SJCRH30 (cell line): ENCODE measurements around the gene PITPNC1. TPM values are rescaled to one million over a fixed set of nuclear protein-coding genes. Genes with fewer than 3 reads are reported as not detected.
"Not testable (repeated sequence)": the region's sequence is repeated elsewhere in the genome, so short reads cannot be mapped to it uniquely, and the experiment has no call there.

Source experiments
- DNase-seq, 2 experiments: peaks; one replicate each; pipeline ENCODE4 v3.0.0-alpha.2; 2015 to 2020
- H3K27ac ChIP-seq: fragments of 250-450 bp; sonication (Bioruptor Pico); 2 replicates; pipeline ENCODE4 v1.5.1; 2020; ENCODE audit warnings: mild to moderate bottlenecking, moderate library complexity
- H3K27me3 ChIP-seq: fragments of 250-450 bp; sonication (Bioruptor Pico); 2 replicates; pipeline ENCODE4 v1.5.1; 2020; ENCODE audit warnings: mild to moderate bottlenecking, moderate library complexity
- H3K36me3 ChIP-seq: fragments of 250-450 bp; sonication (Bioruptor Pico); 2 replicates; pipeline ENCODE4 v1.5.1; 2020; ENCODE audit warnings: mild to moderate bottlenecking, moderate library complexity
- H3K4me1 ChIP-seq: fragments of 250-450 bp; sonication (Bioruptor Pico); 2 replicates; pipeline ENCODE4 v1.5.1; 2020; ENCODE audit warnings: mild to moderate bottlenecking, moderate library complexity
- H3K4me3 ChIP-seq: fragments of 250-450 bp; sonication (Bioruptor Pico); 2 replicates; pipeline ENCODE4 v1.5.1; 2020; ENCODE audit warnings: mild to moderate bottlenecking, moderate library complexity
- H3K9me3 ChIP-seq: fragments of 250-450 bp; sonication (Bioruptor Pico); replicated peaks from 2 replicates; pipeline ENCODE4 v1.5.1; 2020; ENCODE audit warnings: mild to moderate bottlenecking, moderate library complexity
- total RNA-seq: library from RNA; depleted of rRNA; stranded (reverse); fragments of >200 nt; shearing (Covaris generic); gene quantifications from 2 replicates; pipeline ENCODE4 v1.2.3, GENCODE V29; 2014

Gene PITPNC1
- total RNA-seq, 1 experiment from 2014 or later: 3.5 TPM

GRCh38 chr17:67620088-67620487 is 243.0 kb downstream of the PITPNC1 start:
- Histone ChIP-seq H3K27ac (no peak overlapping the region), H3K9me3 (no peaks in the 10 kb centered on the region), H3K4me1 (peaks cover 2% of the 10 kb centered on the region; the same call in 1 of the 2 replicates), H3K4me3 (no peak overlapping the region), H3K27me3 (no peaks in the 10 kb centered on the region), H3K36me3 (0 out of 2 replicates have a peak, but pooled peaks cover 2% of the 10 kb centered on the region)
- DNase-seq: no peak

- H3K27me3 ChIP-seq: no peaks in the 10 kb centered on the region
- 0 out of 2 replicates have a peak, but pooled peaks cover 2% of the 10 kb centered on the region for H3K36me3 ChIP-seq
- peaks cover 7% of the 10 kb centered on the region for H3K4me1 ChIP-seq
- H3K27ac ChIP-seq: no peak overlapping the region
- H3K4me3 ChIP-seq: no peak overlapping the region
- peak; percentile 67 to 71 for DNase-seq
- H3K9me3 ChIP-seq: no peaks in the 10 kb centered on the region
These were observed 243.6 kb downstream of the PITPNC1 start for GRCh38 chr17:67620636-67621035.

GRCh38 chr17:67623767-67624166 is 246.7 kb downstream of the PITPNC1 start:
- H3K27me3 ChIP-seq: no peaks in the 10 kb centered on the region
- no peak overlapping the region for H3K27ac ChIP-seq
- H3K36me3 ChIP-seq: 0 out of 2 replicates have a peak, but pooled peaks cover 2% of the 10 kb centered on the region
- no peak for DNase-seq
- peaks cover 7% of the 10 kb centered on the region for H3K4me1 ChIP-seq
- H3K9me3 ChIP-seq: no peaks in the 10 kb centered on the region
- H3K4me3 ChIP-seq: no peak overlapping the region

GRCh38 chr17:67624886-67625656 is 248.0 kb downstream of the PITPNC1 start:
- no peak overlapping the region for H3K4me3 ChIP-seq
- H3K4me1 ChIP-seq: peaks cover 11% of the 10 kb centered on the region
- H3K27ac ChIP-seq: no peak overlapping the region
- peak; percentile 40 to 61 for DNase-seq
- H3K36me3 ChIP-seq: 0 out of 2 replicates have a peak, but pooled peaks cover 2% of the 10 kb centered on the region
- H3K9me3 ChIP-seq: no peaks in the 10 kb centered on the region
- H3K27me3 ChIP-seq: no peaks in the 10 kb centered on the region

GRCh38 chr17:67625971-67626370 is 248.9 kb downstream of the PITPNC1 start:
- Histone ChIP-seq H3K27ac (no peak overlapping the region), H3K4me3 (no peak overlapping the region), H3K36me3 (0 out of 2 replicates have a peak, but pooled peaks cover 2% of the 10 kb centered on the region), H3K4me1 (peaks cover 11% of the 10 kb centered on the region), H3K9me3 (no peaks in the 10 kb centered on the region), H3K27me3 (no peaks in the 10 kb centered on the region)
- DNase-seq: no peak

- DNase-seq: peak in 1 of 2 experiments; percentile 26
- no peaks in the 10 kb centered on the region for H3K9me3 ChIP-seq
- 0 out of 2 replicates have a peak, but pooled peaks cover 1% of the 10 kb centered on the region for H3K36me3 ChIP-seq
- H3K27me3 ChIP-seq: no peaks in the 10 kb centered on the region
- H3K27ac ChIP-seq: no peak overlapping the region
- H3K4me1 ChIP-seq: peaks cover 11% of the 10 kb centered on the region
- no peak overlapping the region for H3K4me3 ChIP-seq
These were observed 251.5 kb downstream of the PITPNC1 start for GRCh38 chr17:67628580-67629013.

GRCh38 chr17:67629971-67630320 is 252.9 kb downstream of the PITPNC1 start:
- no peaks in the 10 kb centered on the region for H3K27me3 ChIP-seq
- H3K4me1 ChIP-seq: peaks cover 10% of the 10 kb centered on the region
- no peaks in the 10 kb centered on the region for H3K9me3 ChIP-seq
- H3K27ac ChIP-seq: no peak overlapping the region
- H3K36me3 ChIP-seq: no peaks in the 10 kb centered on the region
- peak in 1 of 2 experiments; percentile 58 for DNase-seq
- H3K4me3 ChIP-seq: no peak overlapping the region

GRCh38 chr17:67630836-67631235 is 253.8 kb downstream of the PITPNC1 start:
- not testable (repeated sequence) for H3K4me1 ChIP-seq, DNase-seq

GRCh38 chr17:67632141-67632540 is 255.1 kb downstream of the PITPNC1 start:
- Histone ChIP-seq H3K9me3 (no peaks in the 10 kb centered on the region), H3K27me3 (no peaks in the 10 kb centered on the region), H3K4me3 (no peak overlapping the region), H3K4me1 (0 out of 2 replicates have a peak, but pooled peaks cover 4% of the 10 kb centered on the region), H3K36me3 (no peaks in the 10 kb centered on the region), H3K27ac (no peak overlapping the region)
- no peak for DNase-seq

More at GRCh38 chr17:67630836-67631235, 253.8 kb downstream of the PITPNC1 start:
- H3K36me3 ChIP-seq, H3K4me3 ChIP-seq, H3K9me3 ChIP-seq, H3K27ac ChIP-seq, H3K27me3 ChIP-seq: not testable (repeated sequence)

- no peaks in the 10 kb centered on the region for H3K36me3 ChIP-seq
- H3K9me3 ChIP-seq: no peaks in the 10 kb centered on the region
- no peak overlapping the region for H3K27ac ChIP-seq
- H3K27me3 ChIP-seq: no peaks in the 10 kb centered on the region
- H3K4me3 ChIP-seq: no peak overlapping the region
- 0 out of 2 replicates have a peak, but pooled peaks cover 4% of the 10 kb centered on the region for H3K4me1 ChIP-seq
- DNase-seq: no peak
These were observed 256.7 kb downstream of the PITPNC1 start for GRCh38 chr17:67633751-67634211.

GRCh38 chr17:67635681-67636080 is 258.6 kb downstream of the PITPNC1 start:
- no peak overlapping the region for H3K4me3 ChIP-seq
- no peaks in the 10 kb centered on the region for H3K27me3 ChIP-seq
- H3K9me3 ChIP-seq: no peaks in the 10 kb centered on the region
- H3K4me1 ChIP-seq: no peaks in the 10 kb centered on the region
- no peaks in the 10 kb centered on the region for H3K36me3 ChIP-seq
- no peak for DNase-seq
- no peak overlapping the region for H3K27ac ChIP-seq

GRCh38 chr17:67636312-67636711 is 259.2 kb downstream of the PITPNC1 start:
- Histone ChIP-seq H3K27me3 (no peaks in the 10 kb centered on the region), H3K4me1 (no peaks in the 10 kb centered on the region), H3K4me3 (no peak overlapping the region), H3K9me3 (no peaks in the 10 kb centered on the region), H3K27ac (no peak overlapping the region), H3K36me3 (no peaks in the 10 kb centered on the region)
- no peak for DNase-seq

- Histone ChIP-seq H3K27me3 (no peaks in the 10 kb centered on the region), H3K9me3 (no peaks in the 10 kb centered on the region), H3K27ac (no peak overlapping the region), H3K4me1 (no peaks in the 10 kb centered on the region), H3K4me3 (no peak overlapping the region), H3K36me3 (no peaks in the 10 kb centered on the region)
- no peak for DNase-seq
These were observed 259.9 kb downstream of the PITPNC1 start for GRCh38 chr17:67636834-67637520.

GRCh38 chr17:67637901-67638641 is 261.0 kb downstream of the PITPNC1 start:
- Histone ChIP-seq H3K27ac (no peak overlapping the region), H3K9me3 (no peaks in the 10 kb centered on the region), H3K4me3 (no peak overlapping the region), H3K36me3 (no peaks in the 10 kb centered on the region), H3K4me1 (no peaks in the 10 kb centered on the region), H3K27me3 (no peaks in the 10 kb centered on the region)
- DNase-seq: no peak
